Gastrocnemius medialis (tissue), 4 donors: ENCODE results near the gene KRT31.

Experiments
- POLR2A ChIP-seq, 2 donors: fragments of 450-650 bp; IDR thresholded peaks; one replicate each; pipeline ENCODE4 v1.6.1; 2017; ENCODE audit warnings: antibody characterized with exemption in 2 of 2, mild to moderate bottlenecking in 2 of 2, moderate library complexity in 2 of 2
- TF ChIP-seq, protein P1 (sequence below), 5 experiments: fragments of 450-650 bp in 3 of 5; fragments of 200-600 bp in 2 of 5; sonication (generic) in 2 of 5; IDR thresholded peaks in 4 of 5; conservative IDR thresholded peaks in 1 of 5; 1 replicate in 4 of 5; 2 replicates in 1 of 5; pipeline ENCODE4 v1.5.1; 2016 to 2019; ENCODE audit warnings: antibody characterized with exemption in 5 of 5, mild to moderate bottlenecking in 3 of 5, moderate library complexity in 3 of 5

DNA sequence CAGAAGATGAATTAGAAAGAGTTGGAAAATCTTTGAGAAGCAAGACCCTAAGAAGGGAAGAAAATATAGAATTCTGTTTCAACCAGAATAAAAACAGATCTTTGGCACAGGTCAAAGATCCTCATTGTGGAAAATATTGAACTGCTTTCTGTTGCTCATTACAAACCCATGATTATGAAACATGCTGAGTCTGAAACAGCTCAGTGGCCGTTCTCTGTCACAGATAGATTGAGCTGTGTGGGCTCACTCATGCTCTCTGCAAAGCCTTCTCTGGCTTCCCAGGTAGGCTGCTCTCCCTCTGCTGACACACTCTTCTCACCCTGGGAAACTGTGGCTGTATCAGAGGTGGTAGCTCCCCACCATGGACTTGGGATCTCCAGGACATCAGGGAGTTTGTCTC is 46.8 kb upstream of the KRT31 start:
- TF ChIP-seq, protein P1, sequence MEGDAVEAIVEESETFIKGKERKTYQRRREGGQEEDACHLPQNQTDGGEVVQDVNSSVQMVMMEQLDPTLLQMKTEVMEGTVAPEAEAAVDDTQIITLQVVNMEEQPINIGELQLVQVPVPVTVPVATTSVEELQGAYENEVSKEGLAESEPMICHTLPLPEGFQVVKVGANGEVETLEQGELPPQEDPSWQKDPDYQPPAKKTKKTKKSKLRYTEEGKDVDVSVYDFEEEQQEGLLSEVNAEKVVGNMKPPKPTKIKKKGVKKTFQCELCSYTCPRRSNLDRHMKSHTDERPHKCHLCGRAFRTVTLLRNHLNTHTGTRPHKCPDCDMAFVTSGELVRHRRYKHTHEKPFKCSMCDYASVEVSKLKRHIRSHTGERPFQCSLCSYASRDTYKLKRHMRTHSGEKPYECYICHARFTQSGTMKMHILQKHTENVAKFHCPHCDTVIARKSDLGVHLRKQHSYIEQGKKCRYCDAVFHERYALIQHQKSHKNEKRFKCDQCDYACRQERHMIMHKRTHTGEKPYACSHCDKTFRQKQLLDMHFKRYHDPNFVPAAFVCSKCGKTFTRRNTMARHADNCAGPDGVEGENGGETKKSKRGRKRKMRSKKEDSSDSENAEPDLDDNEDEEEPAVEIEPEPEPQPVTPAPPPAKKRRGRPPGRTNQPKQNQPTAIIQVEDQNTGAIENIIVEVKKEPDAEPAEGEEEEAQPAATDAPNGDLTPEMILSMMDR (IDR thresholded peaks at IDR 0.05 in 4 of 5, conservative IDR thresholded peaks at IDR 0.05 in 1 of 5) = no peak
- no peak for TF ChIP-seq POLR2A (IDR thresholded peaks at IDR 0.05)
